Fibroblast of upper back skin (primary cell): ENCODE results near the gene TNFSF18.

Source experiments
- DNase-seq: peaks from one replicate; pipeline ENCODE4 v3.0.0-alpha.2; 2013

The TNFSF18 gene

DNA sequence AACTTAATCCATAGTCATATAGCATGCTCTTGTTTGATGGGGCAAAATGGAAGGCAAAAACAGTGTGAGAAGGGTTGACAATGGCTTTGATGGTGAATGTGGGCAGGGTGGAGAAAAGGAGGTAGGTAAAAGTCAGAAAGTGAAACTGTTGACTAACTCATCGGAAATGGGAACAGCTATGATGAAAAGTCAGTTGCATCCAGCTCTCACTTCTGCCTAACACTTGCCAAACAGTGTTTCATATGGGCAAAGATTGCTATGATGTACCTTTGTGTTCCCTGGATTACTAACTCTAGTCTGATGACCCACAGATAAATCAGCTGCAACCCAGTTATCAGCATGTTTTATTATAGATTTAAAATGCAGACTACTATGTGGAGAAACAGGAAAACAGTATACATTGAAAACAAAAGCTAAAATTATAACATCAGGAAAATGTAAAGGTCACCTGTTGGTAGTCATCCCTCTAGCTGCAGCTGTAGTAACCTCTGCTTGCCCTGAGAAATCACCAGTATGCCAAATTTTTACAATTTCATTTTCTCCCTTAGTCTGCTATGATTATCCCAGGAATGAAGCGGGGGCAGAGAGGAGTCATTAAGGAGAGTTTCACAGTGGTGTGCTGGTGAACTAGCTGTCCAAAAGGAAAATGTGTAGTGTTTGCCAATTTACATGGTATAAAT, 11.7 kb downstream of the TNFSF18 start:
- DNase-seq = no peak

DNA sequence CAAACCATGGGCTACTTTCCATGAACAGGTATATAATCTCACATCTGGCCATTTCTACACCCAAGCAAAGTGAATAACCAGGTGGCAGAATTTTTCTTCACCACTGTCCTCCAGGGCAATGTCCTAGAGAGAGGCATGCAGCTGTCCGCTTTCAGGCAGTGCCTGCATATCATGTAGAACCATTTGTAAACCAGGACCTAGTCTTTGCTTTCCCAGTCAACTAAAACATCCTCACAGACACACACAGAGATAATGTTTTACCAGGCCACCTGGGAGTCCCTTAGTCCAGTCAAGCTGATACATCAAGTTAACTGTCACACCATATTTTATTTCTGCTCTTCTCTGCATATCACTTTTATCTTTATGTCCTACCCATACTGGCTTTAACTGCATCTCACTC, 26.2 kb downstream of the TNFSF18 start:
- DNase-seq = no peak

GRCh38 chr1:173023343-173023742, 27.4 kb downstream of the TNFSF18 start:
- no peak for DNase-seq

GRCh38 chr1:173020138-173020750, 30.5 kb downstream of the TNFSF18 start:
- no peak for DNase-seq

GRCh38 chr1:173017792-173018191, 32.9 kb downstream of the TNFSF18 start:
- no peak for DNase-seq

DNA sequence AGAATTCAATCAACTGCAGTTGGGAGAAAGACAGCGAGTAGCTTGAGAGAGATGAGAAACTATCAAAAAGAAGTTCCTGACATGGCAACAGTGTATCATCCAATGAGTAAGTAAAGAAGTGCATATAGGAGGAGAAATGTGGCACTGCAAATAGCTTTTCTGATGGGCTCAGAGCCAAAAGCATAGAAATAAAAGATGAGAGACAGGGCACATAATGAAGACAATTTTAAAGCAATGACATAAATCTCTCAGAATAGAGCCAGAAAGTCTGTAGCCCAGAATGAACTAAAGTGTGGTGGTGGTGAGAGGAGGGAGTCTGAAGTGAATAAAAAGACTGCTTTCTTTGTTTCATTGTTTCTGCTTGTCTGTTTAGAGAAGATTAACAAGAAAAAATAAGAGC, 34.3 kb downstream of the TNFSF18 start:
- no peak for DNase-seq

DNA sequence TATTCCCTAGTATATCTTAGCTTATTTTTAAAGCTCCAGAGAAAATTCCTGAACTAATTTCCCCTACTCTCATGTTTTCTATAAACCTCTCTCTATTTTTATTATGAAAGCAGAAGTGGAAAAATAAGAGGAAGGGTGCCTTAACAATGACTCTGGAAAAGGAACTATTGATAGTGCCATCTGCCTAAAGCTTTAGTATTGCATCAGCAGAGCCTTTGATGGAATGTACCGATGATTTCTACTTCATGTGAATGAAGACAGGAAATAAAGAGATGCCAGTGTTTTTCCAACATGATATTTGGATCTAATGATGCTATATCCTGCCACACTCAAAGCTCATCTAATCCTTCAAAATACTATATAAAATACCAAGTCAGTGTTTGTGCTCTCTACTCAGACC, 35.1 kb downstream of the TNFSF18 start:
- no peak for DNase-seq

DNA sequence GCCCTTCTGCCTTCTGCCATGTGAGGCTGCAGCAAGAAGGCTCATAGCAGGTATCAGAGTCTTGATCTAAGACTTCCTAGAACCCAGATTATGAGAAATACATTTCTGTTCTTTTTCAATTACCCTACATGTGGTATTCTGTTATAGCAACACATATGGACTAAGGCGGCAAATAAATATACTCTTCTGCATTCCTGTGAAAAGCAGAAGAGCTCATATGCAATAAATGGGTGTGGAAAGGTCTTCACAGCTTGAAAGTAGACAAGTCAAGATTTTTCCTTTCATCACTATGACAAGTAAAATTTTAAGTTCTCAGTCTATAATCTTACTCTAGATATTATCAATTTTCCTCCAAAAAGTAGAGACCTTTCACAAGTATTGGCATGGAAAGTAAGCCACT, 36.6 kb downstream of the TNFSF18 start:
- no peak for DNase-seq

- DNase-seq = no peak
These were observed 38.6 kb downstream of the TNFSF18 start for GRCh38 chr1:173012126-173012525.

GRCh38 chr1:173009597-173009996, 41.1 kb downstream of the TNFSF18 start:
- no peak for DNase-seq

DNA sequence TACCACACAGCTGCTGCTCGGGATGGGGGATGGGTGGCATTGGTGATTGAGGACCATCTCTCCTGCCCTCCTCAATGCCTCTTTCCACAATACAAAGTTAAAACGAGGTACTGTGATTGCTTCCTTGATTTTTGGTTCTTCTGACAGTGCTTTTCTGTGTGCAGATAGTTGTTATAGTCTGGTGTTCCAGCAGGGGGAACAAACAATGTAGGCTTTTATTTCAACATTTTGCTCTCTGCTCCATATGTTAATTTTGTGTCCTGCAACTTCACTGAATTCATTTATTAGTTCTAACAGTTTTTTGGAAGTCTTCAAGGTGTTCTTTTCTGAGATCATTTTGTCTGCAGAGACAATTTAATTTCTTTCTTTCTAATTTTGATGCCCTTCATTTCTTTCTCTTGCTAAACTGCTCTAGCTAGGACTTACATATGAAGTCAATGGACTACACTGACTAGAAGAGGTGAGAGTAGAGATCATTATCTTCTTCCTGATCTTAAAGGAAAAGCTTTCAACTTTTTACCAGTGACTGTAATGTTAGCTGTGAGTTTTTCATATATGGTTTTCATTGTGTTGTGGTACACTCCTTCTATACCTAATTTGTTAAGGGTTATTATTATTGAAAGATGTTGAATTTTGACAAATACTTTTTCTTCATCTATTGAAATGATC, 45.4 kb downstream of the TNFSF18 start:
- DNase-seq = no peak

GRCh38 chr1:173002891-173003838, 47.6 kb downstream of the TNFSF18 start:
- DNase-seq = peak; percentile 67

GRCh38 chr1:172999349-172999748, 51.4 kb downstream of the TNFSF18 start:
- DNase-seq = no peak

- DNase-seq = peak; percentile 67
These were observed 52.8 kb downstream of the TNFSF18 start for GRCh38 chr1:172997941-172998361.

GRCh38 chr1:172993640-172994039, 57.1 kb downstream of the TNFSF18 start:
- DNase-seq = peak; percentile 90

GRCh38 chr1:172991674-172992400, 58.9 kb downstream of the TNFSF18 start:
- DNase-seq = no peak

- peak; percentile 89 for DNase-seq
These were observed 60.0 kb downstream of the TNFSF18 start for GRCh38 chr1:172990598-172991215.
